AG09319 (cell line): ENCODE data around the gene TOP2B.

Experiments used
- DNase-seq: peaks from one replicate; pipeline ENCODE4 v3.0.0-alpha.2; 2010; ENCODE audit warnings: low read depth; ENCODE audit errors: extremely low read depth
- CTCF ChIP-seq: IDR thresholded peaks from 2 replicates; pipeline ENCODE4 v1.5.1; 2011; ENCODE audit warnings: low read depth, mild to moderate bottlenecking, inconsistent platforms, low read length, moderate library complexity

Gene TOP2B

GRCh38 chr3:25547943-25548674, 116.6 kb downstream of the TOP2B start:
- DNase-seq, result no peak
- no peak for TF ChIP-seq CTCF
